Measurements from ENCODE around the gene SCP2.
A peak's percentile ranks its signal among the peaks of the same experiment; 100 is the strongest.
"Not testable (repeated sequence)": the region's sequence is repeated elsewhere in the genome, so short reads cannot be mapped to it uniquely, and the experiment has no call there.

Gene SCP2

DNA sequence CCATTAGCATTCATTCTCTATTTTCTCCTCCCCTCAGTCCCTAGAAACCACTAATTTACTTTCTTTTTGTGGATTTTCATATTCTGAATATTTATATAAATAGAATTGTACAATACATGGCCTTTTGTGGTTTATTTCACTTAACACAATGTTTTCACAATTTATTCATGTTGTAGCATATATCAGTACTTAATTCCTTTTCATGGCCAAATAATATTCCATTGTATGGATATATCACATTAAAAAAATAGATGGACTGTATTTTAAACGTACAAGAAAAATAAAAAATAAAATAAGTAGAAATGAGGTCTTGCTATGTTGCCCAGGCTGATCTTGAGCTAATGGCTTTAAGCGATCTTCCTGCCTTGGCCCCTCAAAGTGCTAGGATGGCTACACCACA is 25.0 kb downstream of the SCP2 start:
- no peak for DNase-seq (ENCODE audit: extremely low spot score)
- CTCF ChIA-PET = no interaction called here
- no peak for TF ChIP-seq ARNT (IDR thresholded peaks at IDR 0.05)
- no peak for TF ChIP-seq SUZ12 (IDR thresholded peaks at IDR 0.05)
- no peak for TF ChIP-seq TARDBP (IDR thresholded peaks at IDR 0.05)
- TF ChIP-seq FOXK2 (IDR thresholded peaks at IDR 0.05) = no peak
- no peak for TF ChIP-seq CTBP1 (IDR thresholded peaks at IDR 0.05; ENCODE audit: borderline replicate concordance)
- no peak for TF ChIP-seq FOXA1 (IDR thresholded peaks at IDR 0.05)
- TF ChIP-seq, protein P1, sequence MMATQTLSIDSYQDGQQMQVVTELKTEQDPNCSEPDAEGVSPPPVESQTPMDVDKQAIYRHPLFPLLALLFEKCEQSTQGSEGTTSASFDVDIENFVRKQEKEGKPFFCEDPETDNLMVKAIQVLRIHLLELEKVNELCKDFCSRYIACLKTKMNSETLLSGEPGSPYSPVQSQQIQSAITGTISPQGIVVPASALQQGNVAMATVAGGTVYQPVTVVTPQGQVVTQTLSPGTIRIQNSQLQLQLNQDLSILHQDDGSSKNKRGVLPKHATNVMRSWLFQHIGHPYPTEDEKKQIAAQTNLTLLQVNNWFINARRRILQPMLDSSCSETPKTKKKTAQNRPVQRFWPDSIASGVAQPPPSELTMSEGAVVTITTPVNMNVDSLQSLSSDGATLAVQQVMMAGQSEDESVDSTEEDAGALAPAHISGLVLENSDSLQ (IDR thresholded peaks at IDR 0.05) = no peak
- no peak for TF ChIP-seq SP1 (IDR thresholded peaks at IDR 0.05)
- TF ChIP-seq ZNF384 (IDR thresholded peaks at IDR 0.05) = no peak
- no peak for TF ChIP-seq NFRKB (IDR thresholded peaks at IDR 0.05)
- TF ChIP-seq FOXM1 (IDR thresholded peaks at IDR 0.05; ENCODE audit: borderline replicate concordance) = no peak
- no peak for TF ChIP-seq HDGF (IDR thresholded peaks at IDR 0.05; ENCODE audit: borderline replicate concordance)
- TF ChIP-seq LEF1 (IDR thresholded peaks at IDR 0.05; ENCODE audit: borderline replicate concordance) = no peak
- no peak for TF ChIP-seq BHLHE40 (IDR thresholded peaks at IDR 0.05; ENCODE audit: borderline replicate concordance)
- no peak for TF ChIP-seq L3MBTL2 (conservative IDR thresholded peaks at IDR 0.05)
- TF ChIP-seq ELF4 (IDR thresholded peaks at IDR 0.05) = no peak
- POLR2A ChIA-PET = no interaction called here

DNA sequence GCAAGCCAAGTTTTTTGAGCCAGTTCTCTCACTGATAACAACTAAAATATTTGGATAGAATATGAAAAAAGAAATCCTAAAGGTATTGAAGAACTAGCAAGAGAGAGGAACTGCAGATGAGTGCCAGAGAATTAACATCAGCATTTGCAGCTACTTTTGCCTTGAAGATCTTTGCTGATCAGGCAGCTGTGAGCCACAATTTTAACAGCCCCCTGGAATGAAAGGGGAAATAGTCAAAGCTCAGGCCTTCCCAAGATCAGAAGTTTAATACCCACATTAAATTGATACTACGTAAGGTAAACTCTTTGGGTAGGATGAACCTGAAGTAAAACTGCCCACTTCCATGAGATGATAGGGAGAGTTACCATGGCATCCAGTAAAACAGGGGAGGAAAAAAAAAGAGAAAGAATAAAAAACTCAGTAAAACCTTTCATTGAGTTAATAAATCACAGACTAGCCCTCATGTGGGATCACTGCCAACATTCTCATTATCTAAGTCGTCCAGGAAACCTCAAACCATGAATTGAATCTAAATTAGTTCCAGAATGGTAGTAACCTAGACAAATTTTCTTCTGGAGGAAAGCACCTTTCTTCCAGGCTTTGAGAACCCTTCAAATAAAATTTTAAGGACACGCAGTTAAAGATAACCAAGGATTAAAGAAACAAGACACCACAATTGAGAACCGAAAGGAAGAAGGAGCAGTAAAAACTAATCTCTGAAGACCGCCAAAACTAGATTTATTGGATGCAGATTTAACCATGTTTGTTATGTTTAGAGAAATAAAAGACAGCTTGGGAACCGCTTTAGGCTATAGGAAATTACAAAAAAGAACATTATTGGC is 28.3 kb downstream of the SCP2 start:
- peak; percentile 32 for DNase-seq (ENCODE audit: extremely low spot score)
- TF ChIP-seq CTBP1 (IDR thresholded peaks at IDR 0.05; ENCODE audit: borderline replicate concordance) (peak; percentile 86), FOXK2 (IDR thresholded peaks at IDR 0.05) (no peak), FOXA1 (IDR thresholded peaks at IDR 0.05) (no peak), ARNT (IDR thresholded peaks at IDR 0.05) (peak; percentile 91), FOXM1 (IDR thresholded peaks at IDR 0.05; ENCODE audit: borderline replicate concordance) (no peak), ELF4 (IDR thresholded peaks at IDR 0.05) (no peak), ZNF384 (IDR thresholded peaks at IDR 0.05) (peak; percentile 91), NFRKB (IDR thresholded peaks at IDR 0.05) (no peak), SP1 (IDR thresholded peaks at IDR 0.05) (no peak), TARDBP (IDR thresholded peaks at IDR 0.05) (no peak)
- TF ChIP-seq, protein P1 (IDR thresholded peaks at IDR 0.05) = peak; percentile 89
- POLR2A ChIA-PET = no interaction called here

DNA sequence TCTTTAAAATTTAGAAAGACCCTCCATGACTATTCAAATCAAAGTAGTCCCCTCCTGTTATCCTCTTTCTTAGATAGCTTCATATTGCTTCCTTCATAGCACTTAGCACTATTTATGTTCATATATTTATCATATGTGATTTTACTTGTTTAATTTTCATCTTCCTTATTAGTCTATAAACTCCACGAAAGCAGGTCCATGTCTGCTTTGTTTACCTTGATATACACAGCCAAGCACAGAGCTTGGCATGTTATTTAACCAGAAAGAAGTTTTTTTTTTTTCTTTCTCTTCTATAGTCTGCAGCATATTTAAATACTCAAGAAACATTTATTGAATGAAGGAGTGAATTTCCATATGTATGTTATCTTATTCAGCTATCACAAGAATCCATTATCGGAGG is 36.0 kb downstream of the SCP2 start:
- no peak for DNase-seq (ENCODE audit: extremely low spot score)
- ChIA-PET CTCF (no interaction called here), POLR2A (interaction anchor here (1.5 to 1.7 kb wide), 2 partner anchors 42 to 260 kb away, joined by 3 to 5 read pairs; partner anchors contain the start of gene ECHDC2)
- TF ChIP-seq FOXK2 (IDR thresholded peaks at IDR 0.05) (no peak), SUZ12 (IDR thresholded peaks at IDR 0.05) (no peak), FOXM1 (IDR thresholded peaks at IDR 0.05; ENCODE audit: borderline replicate concordance) (no peak), HDGF (IDR thresholded peaks at IDR 0.05; ENCODE audit: borderline replicate concordance) (no peak), ZNF384 (IDR thresholded peaks at IDR 0.05) (no peak), CTBP1 (IDR thresholded peaks at IDR 0.05; ENCODE audit: borderline replicate concordance) (no peak), NFRKB (IDR thresholded peaks at IDR 0.05) (no peak), L3MBTL2 (conservative IDR thresholded peaks at IDR 0.05) (no peak), BHLHE40 (IDR thresholded peaks at IDR 0.05; ENCODE audit: borderline replicate concordance) (no peak), FOXA1 (IDR thresholded peaks at IDR 0.05) (no peak), SP1 (IDR thresholded peaks at IDR 0.05) (no peak), TARDBP (IDR thresholded peaks at IDR 0.05) (no peak), LEF1 (IDR thresholded peaks at IDR 0.05; ENCODE audit: borderline replicate concordance) (no peak), ELF4 (IDR thresholded peaks at IDR 0.05) (no peak), ARNT (IDR thresholded peaks at IDR 0.05) (no peak)
- TF ChIP-seq, protein P1 (IDR thresholded peaks at IDR 0.05) = no peak

More for the DNA sequence above, 28.3 kb downstream of the SCP2 start:
- CTCF ChIA-PET = no interaction called here

DNA sequence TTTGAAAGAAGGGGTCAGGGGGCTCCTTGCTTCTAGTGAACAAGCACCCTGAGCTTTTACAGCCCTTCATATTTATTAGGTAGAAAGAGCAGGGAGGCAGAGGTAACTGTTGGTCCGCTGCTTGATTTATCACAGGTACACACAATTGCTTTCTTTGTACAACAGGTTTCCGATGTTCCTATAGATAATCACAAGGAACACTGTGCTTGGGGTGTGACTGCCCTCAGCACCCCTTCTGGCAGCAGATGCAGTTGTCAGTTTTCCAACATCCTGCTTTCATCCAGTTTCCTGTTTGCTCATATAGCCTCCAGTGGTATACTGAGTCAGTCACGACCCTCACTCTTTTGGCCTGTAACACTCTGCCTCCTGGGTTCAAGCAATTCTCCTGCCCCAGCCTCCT is 40.6 kb downstream of the SCP2 start:
- no peak for TF ChIP-seq TARDBP (IDR thresholded peaks at IDR 0.05)
- no peak for TF ChIP-seq NFRKB (IDR thresholded peaks at IDR 0.05)
- TF ChIP-seq CTBP1 (IDR thresholded peaks at IDR 0.05; ENCODE audit: borderline replicate concordance) = no peak
- no peak for TF ChIP-seq BHLHE40 (IDR thresholded peaks at IDR 0.05; ENCODE audit: borderline replicate concordance)
- TF ChIP-seq L3MBTL2 (conservative IDR thresholded peaks at IDR 0.05) = no peak
- no peak for TF ChIP-seq ZNF384 (IDR thresholded peaks at IDR 0.05)
- TF ChIP-seq FOXM1 (IDR thresholded peaks at IDR 0.05; ENCODE audit: borderline replicate concordance) = no peak
- TF ChIP-seq SUZ12 (IDR thresholded peaks at IDR 0.05) = no peak
- TF ChIP-seq LEF1 (IDR thresholded peaks at IDR 0.05; ENCODE audit: borderline replicate concordance) = no peak
- no peak for TF ChIP-seq FOXA1 (IDR thresholded peaks at IDR 0.05)
- no peak for TF ChIP-seq ELF4 (IDR thresholded peaks at IDR 0.05)
- no peak for TF ChIP-seq SP1 (IDR thresholded peaks at IDR 0.05)
- no peak for TF ChIP-seq ARNT (IDR thresholded peaks at IDR 0.05)
- TF ChIP-seq FOXK2 (IDR thresholded peaks at IDR 0.05) = no peak
- TF ChIP-seq HDGF (IDR thresholded peaks at IDR 0.05; ENCODE audit: borderline replicate concordance) = no peak
- TF ChIP-seq, protein P1 (IDR thresholded peaks at IDR 0.05) = no peak
- POLR2A ChIA-PET = no interaction called here
- CTCF ChIA-PET = no interaction called here
- DNase-seq (ENCODE audit: extremely low spot score) = no peak

DNA sequence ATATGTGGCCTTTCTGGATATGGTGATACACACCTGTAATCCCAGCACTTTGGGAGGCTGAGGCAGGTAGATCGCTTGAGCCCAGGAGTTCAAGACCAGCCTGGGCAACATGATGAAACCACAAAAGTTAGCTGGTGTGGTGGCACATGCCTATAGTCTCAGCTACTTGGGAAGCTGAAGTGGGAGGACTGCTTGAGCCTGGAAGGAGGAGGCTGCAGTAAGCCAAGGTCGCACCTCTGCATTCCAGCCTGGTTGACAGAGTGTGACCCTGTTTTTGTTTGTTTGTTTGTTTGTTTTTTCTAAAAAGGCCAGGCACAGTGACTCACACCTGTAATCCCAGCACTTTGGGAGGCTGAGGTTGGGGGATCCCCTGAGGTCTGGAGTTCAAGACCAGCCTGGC is 42.2 kb downstream of the SCP2 start:
- CTCF ChIA-PET = interaction anchor here (0.6 kb wide), 1 partner anchor 268 kb away, joined by 3 read pairs; no protein-coding TSS in a partner anchor
- POLR2A ChIA-PET; DNase-seq (ENCODE audit: extremely low spot score): not testable (repeated sequence)

Measured in HEK293T (cell line).